Testis (tissue), 3 donors: ENCODE results near the gene CFAP77. TPM values are rescaled to one million over a fixed set of nuclear protein-coding genes. Genes with fewer than 3 reads are reported as not detected.

ENCODE experiments used
- DNase-seq: peaks from one replicate; pipeline ENCODE4 v3.0.0-alpha.2; 2019
- H3K27ac ChIP-seq, 2 donors: fragments of 200-600 bp; sonication (generic); one replicate each; pipeline ENCODE4 v1.5.1; 2019
- H3K27me3 ChIP-seq: fragments of 200-600 bp; sonication (generic); one replicate; pipeline ENCODE4 v1.5.1; 2019
- H3K36me3 ChIP-seq: fragments of 200-600 bp; sonication (generic); one replicate; pipeline ENCODE4 v1.5.1; 2017; ENCODE audit warnings: low read depth; ENCODE audit errors: missing control alignments
- H3K4me1 ChIP-seq: fragments of 200-600 bp; sonication (generic); one replicate; pipeline ENCODE4 v1.5.1; 2019
- H3K4me3 ChIP-seq, 2 donors: fragments of 200-600 bp; sonication (generic); one replicate each; pipeline ENCODE4 v1.5.1; 2017 to 2019
- H3K9me3 ChIP-seq: fragments of 200-600 bp; sonication (generic); one replicate; pipeline ENCODE4 v1.5.1; 2017
- POLR2A ChIP-seq: fragments of 450-650 bp; IDR thresholded peaks from one replicate; pipeline ENCODE4 v1.6.1; 2017; ENCODE audit warnings: antibody characterized with exemption, mild to moderate bottlenecking, moderate library complexity
- WGBS, 2 donors: methylation state at CpG; one replicate each; pipeline ENCODE4 v1.1.5; 2018; 5-methylcytosine and 5-hydroxymethylcytosine counted together
- intact Hi-C: fragments of 100-400 bp; cut with DNase I; formaldehyde crosslinking; loops from one replicate; pipeline ENCODE4 v1.15.1; 2023; ENCODE audit warnings: low total_unique reads
- polyA plus RNA-seq: library from polyadenylated mRNA; stranded (reverse); fragments of 350-450 nt; fragmentation: Illumina TruSeq; extraction: RNeasy Lipid Tissue Mini Kit (QIAGEN cat#74804); gene quantifications from one replicate; pipeline ENCODE4 v1.2.3, GENCODE V29; 2014; ENCODE audit warnings: low read depth, low replicate concordance; ENCODE audit not compliant: insufficient read depth
- total RNA-seq, 2 donors: library from RNA; depleted of rRNA; stranded (reverse); fragments of >200 nt; gene quantifications; one replicate each; pipeline ENCODE4 v1.2.3, GENCODE V29; 2016
- TF ChIP-seq, protein P1 (sequence below), 3 experiments: fragments of 450-650 bp in 2 of 3; fragments of 200-600 bp in 1 of 3; sonication (generic) in 1 of 3; IDR thresholded peaks; one replicate each; pipeline ENCODE4 v1.5.1; 2016 to 2019; ENCODE audit warnings: antibody characterized with exemption in 3 of 3, mild to moderate bottlenecking in 2 of 3, moderate library complexity in 1 of 3

The CFAP77 gene
- total and polyA plus RNA-seq, 3 donors from 2014 or later: 13.6 to 36.2 (median 20.9) TPM

DNA sequence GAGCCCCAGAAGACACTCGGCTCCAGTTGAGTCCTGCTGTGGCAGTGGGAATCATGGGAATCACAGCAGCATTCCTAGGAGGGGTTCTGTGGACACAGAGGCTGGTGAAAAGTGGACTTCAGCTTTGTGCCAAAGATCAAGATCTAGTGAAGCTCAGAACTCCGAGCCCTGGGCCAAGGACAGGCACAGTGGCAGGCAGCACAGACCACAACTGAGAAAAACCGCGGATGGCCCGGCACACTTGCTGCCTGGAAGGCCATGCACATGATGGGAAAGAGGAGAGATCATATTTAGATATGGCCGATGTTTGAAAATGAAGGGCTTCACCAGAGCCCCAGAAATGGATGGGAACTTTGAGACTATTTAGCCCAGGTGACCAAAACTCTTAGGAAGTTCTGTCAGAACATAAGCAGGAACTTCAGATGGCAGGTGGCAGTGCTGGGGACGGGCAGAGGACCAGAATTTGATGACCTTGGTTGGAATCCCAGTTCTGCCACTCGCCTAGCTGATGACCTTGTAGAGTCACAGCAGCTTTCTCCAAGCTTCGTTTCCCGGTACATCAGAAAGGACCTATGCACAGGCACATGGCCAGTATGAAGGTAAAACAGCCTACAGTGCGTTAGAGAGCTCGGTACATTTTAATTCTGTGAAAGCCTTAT lies 190.4 kb downstream of the CFAP77 start:
- TF ChIP-seq, protein P1, sequence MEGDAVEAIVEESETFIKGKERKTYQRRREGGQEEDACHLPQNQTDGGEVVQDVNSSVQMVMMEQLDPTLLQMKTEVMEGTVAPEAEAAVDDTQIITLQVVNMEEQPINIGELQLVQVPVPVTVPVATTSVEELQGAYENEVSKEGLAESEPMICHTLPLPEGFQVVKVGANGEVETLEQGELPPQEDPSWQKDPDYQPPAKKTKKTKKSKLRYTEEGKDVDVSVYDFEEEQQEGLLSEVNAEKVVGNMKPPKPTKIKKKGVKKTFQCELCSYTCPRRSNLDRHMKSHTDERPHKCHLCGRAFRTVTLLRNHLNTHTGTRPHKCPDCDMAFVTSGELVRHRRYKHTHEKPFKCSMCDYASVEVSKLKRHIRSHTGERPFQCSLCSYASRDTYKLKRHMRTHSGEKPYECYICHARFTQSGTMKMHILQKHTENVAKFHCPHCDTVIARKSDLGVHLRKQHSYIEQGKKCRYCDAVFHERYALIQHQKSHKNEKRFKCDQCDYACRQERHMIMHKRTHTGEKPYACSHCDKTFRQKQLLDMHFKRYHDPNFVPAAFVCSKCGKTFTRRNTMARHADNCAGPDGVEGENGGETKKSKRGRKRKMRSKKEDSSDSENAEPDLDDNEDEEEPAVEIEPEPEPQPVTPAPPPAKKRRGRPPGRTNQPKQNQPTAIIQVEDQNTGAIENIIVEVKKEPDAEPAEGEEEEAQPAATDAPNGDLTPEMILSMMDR (IDR thresholded peaks at IDR 0.05): no peak
- TF ChIP-seq POLR2A: no peak

DNA sequence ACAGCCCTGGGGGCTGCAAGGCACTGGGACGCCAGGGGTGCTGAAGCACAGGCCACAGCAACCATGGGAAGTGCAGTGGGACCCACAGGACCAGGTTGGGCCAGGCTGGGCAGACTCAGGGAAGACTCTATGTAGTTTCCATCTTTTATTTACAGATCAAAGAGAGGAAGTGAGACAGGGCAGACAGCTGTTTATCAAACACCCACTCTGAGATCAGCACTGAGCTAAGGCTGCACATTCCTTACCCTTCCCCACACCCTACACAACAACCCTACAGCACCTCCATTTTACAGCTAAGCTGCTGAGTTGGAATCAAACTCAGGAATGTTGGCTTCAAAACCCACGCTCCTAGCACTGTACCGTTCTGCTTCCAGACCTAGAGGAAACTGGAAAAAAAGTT lies 192.2 kb downstream of the CFAP77 start:
- DNase-seq: no peak
- intact Hi-C loops: no loop called here
- no peak for TF ChIP-seq POLR2A
- TF ChIP-seq, protein P1 (IDR thresholded peaks at IDR 0.05): no peak
- Histone ChIP-seq H3K27ac (no peak overlapping the region), H3K27me3 (no peaks in the 10 kb centered on the region), H3K4me1 (no peaks in the 10 kb centered on the region), H3K9me3 (no peaks in the 10 kb centered on the region), H3K4me3 (no peak overlapping the region), H3K36me3 (no peaks in the 10 kb centered on the region)
- 86 to 87% methylated on average over 3 of the region's 3 CpGs for WGBS, 2 donors

More for the DNA sequence above, 190.4 kb downstream of the CFAP77 start:
- H3K9me3 ChIP-seq: no peaks in the 10 kb centered on the region
- intact Hi-C loops: no loop called here
- no peaks in the 10 kb centered on the region for H3K36me3 ChIP-seq
- DNase-seq: no peak
- no peaks in the 10 kb centered on the region for H3K4me1 ChIP-seq
- no peak overlapping the region for H3K4me3 ChIP-seq
- 83 to 94% methylated on average over 11 to 12 of the region's 12 CpGs for WGBS, 2 donors
- no peak overlapping the region for H3K27ac ChIP-seq
- H3K27me3 ChIP-seq: no peaks in the 10 kb centered on the region

DNA sequence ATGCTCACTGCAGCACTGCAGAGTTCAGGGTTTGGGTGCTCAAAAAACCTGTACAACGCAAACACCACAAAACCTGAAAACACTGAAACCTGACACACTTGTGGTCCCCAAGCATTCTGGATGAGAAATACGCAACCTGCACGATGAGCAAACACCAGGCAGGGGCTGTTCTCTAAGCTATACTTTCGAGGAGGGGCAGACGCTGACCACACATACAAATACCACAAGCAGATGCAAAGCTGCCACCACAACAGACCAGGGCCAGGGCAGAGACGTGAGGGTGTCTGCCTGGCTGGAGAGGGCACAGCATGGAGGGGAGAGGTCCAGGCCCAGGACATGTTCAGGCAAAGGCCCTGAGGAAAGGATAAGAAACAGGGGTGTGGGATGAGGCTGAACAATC lies 195.4 kb downstream of the CFAP77 start:
- H3K4me3 ChIP-seq: no peak overlapping the region
- intact Hi-C loops: no loop called here
- no peaks in the 10 kb centered on the region for H3K9me3 ChIP-seq
- TF ChIP-seq POLR2A: no peak
- TF ChIP-seq, protein P1 (IDR thresholded peaks at IDR 0.05): no peak
- no peaks in the 10 kb centered on the region for H3K36me3 ChIP-seq
- 93% methylated on average over 6 of the region's 6 CpGs for WGBS, 2 donors
- H3K27ac ChIP-seq: no peak overlapping the region
- no peaks in the 10 kb centered on the region for H3K4me1 ChIP-seq
- DNase-seq: no peak
- H3K27me3 ChIP-seq: no peaks in the 10 kb centered on the region

DNA sequence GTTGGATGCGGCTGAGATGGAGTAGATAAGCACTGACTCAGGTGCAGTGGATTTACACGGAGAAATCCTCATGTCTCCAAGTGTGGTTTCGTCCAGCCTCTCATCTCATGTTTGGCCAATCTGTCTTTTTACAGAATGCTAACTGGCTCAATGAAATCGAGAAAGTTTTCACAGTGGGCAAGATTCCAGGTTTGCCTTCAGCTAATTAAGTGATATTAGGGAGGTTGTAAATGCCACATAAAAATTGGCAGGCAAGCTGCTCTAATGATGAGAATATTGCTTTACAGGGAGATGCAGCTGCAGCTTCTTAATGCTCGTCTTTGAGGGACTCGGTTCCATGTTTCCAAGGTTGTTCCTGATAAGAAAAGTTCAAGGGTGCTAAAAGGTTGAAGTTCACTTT lies 196.1 kb downstream of the CFAP77 start:
- Histone ChIP-seq H3K27ac (no peak overlapping the region), H3K9me3 (no peaks in the 10 kb centered on the region), H3K36me3 (no peaks in the 10 kb centered on the region), H3K27me3 (no peaks in the 10 kb centered on the region), H3K4me3 (no peak overlapping the region), H3K4me1 (no peaks in the 10 kb centered on the region)
- 73 to 80% methylated on average over 6 of the region's 6 CpGs for WGBS, 2 donors
- no peak for DNase-seq
- TF ChIP-seq, protein P1 (IDR thresholded peaks at IDR 0.05): no peak
- no peak for TF ChIP-seq POLR2A
- intact Hi-C loops: no loop called here

DNA sequence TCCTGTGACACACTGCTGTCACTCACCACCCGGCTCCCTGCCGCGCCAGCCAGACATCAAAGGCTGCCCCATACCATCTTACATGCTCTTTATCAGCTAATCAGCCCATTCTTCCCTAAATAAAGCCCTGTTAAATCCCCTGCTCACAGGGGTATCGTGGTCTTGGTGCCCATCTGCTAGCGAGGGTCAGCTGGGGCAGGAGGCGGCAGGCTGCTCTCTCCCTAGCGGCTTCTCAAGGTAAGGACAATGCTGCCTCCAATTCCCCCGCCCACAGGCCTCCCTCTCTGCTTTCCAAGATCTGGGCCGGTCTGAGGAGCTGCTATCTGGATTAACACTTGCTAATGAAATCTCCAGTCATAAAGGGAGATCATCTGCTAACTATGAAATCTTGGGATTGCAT lies 199.2 kb downstream of the CFAP77 start:
- Histone ChIP-seq H3K4me1 (no peaks in the 10 kb centered on the region), H3K36me3 (no peaks in the 10 kb centered on the region), H3K27me3 (no peaks in the 10 kb centered on the region), H3K4me3 (no peak overlapping the region), H3K9me3 (no peaks in the 10 kb centered on the region), H3K27ac (no peak overlapping the region)
- intact Hi-C loops: no loop called here
- no peak for DNase-seq
- 89 to 94% methylated on average over 9 of the region's 9 CpGs for WGBS, 2 donors
- TF ChIP-seq POLR2A: no peak
- TF ChIP-seq, protein P1 (IDR thresholded peaks at IDR 0.05): no peak
